ENCODE measurements around the gene DNAJC16.

DNA sequence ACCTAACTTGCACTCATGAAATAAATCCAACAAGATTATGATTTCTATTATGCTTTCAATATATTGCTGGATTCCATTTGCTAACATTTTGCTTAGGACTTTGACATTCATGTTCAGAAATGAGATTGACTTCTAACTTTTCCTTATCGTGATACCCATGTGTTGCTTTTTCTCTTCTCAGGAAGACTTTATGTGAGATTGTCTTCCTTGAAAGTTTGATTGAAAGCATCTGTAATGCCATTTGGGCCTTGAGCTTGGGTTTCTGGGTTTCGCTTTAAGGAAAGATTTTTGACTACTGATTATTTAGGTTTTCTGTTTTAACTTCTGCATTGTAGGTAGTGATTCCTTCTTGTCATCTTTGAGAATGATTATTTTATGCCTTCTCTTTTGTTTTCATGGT, 30.4 kb downstream of the DNAJC16 start:
- TF ChIP-seq, protein P1, sequence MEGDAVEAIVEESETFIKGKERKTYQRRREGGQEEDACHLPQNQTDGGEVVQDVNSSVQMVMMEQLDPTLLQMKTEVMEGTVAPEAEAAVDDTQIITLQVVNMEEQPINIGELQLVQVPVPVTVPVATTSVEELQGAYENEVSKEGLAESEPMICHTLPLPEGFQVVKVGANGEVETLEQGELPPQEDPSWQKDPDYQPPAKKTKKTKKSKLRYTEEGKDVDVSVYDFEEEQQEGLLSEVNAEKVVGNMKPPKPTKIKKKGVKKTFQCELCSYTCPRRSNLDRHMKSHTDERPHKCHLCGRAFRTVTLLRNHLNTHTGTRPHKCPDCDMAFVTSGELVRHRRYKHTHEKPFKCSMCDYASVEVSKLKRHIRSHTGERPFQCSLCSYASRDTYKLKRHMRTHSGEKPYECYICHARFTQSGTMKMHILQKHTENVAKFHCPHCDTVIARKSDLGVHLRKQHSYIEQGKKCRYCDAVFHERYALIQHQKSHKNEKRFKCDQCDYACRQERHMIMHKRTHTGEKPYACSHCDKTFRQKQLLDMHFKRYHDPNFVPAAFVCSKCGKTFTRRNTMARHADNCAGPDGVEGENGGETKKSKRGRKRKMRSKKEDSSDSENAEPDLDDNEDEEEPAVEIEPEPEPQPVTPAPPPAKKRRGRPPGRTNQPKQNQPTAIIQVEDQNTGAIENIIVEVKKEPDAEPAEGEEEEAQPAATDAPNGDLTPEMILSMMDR (conservative IDR thresholded peaks at IDR 0.05 in 1 of 2, IDR thresholded peaks at IDR 0.05 in 1 of 2; ENCODE audit: low read depth in 1 of 2, low read length in 2 of 2) = no peak
- no peak for TF ChIP-seq EZH2 (IDR thresholded peaks at IDR 0.05; ENCODE audit: low read length, missing control alignments)
